AG04449 (cell line): ENCODE results near the gene ZNF275.

Experiments
- CTCF ChIA-PET: fragments of 350-600 bp; formaldehyde crosslinking; extraction: SDS; loops from one replicate; lab custom pipeline; 2021; ENCODE audit warnings: antibody characterized with exemption; lab: Yijun Ruan, JAX
- POLR2A ChIA-PET: fragments of 400-600, 350-600 bp; formaldehyde crosslinking; extraction: SDS; loops from one replicate; lab custom pipeline; 2020; ENCODE audit warnings: antibody characterized with exemption, inconsistent platforms; lab: Yijun Ruan, JAX
- DNase-seq: peaks from one replicate; pipeline ENCODE4 v3.0.0-alpha.2; 2010; ENCODE audit warnings: low read depth, low spot score
- H3K4me3 ChIP-seq: 2 replicates; pipeline ENCODE4 v1.5.1; 2011; ENCODE audit warnings: low read depth, mild to moderate bottlenecking, control low read depth, low read length
- CTCF ChIP-seq: IDR thresholded peaks from one replicate; pipeline ENCODE4 v1.5.1; 2011; ENCODE audit warnings: mild to moderate bottlenecking, moderate library complexity, low read length, control low read depth, inconsistent platforms; ENCODE audit not compliant: insufficient read depth; ENCODE audit errors: missing control alignments

ZNF275 gene

DNA sequence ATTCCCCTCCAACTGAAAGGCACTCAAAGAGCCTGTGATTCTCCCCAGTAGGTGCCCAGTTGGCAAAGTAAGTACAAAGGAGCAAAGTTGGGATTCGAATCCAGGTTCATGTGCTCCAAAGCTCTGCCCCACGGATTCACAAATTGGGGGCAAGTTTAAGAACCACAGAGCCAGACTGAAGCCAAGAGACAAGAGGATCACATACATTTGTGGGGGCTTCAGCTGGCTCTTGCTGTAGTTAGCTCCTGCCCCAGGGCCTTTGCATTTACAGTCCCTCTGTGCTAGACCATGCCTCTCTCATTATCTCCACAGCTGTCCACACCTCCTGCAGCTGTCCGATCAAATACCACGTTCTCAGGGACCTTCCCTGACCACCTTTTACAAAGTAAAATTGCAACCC is 31.2 kb upstream of the ZNF275 start:
- POLR2A ChIA-PET, result no interaction called here
- DNase-seq, result no peak
- CTCF ChIA-PET, result no interaction called here
- H3K4me3 ChIP-seq, result no peak overlapping the region
- no peak for TF ChIP-seq CTCF

DNA sequence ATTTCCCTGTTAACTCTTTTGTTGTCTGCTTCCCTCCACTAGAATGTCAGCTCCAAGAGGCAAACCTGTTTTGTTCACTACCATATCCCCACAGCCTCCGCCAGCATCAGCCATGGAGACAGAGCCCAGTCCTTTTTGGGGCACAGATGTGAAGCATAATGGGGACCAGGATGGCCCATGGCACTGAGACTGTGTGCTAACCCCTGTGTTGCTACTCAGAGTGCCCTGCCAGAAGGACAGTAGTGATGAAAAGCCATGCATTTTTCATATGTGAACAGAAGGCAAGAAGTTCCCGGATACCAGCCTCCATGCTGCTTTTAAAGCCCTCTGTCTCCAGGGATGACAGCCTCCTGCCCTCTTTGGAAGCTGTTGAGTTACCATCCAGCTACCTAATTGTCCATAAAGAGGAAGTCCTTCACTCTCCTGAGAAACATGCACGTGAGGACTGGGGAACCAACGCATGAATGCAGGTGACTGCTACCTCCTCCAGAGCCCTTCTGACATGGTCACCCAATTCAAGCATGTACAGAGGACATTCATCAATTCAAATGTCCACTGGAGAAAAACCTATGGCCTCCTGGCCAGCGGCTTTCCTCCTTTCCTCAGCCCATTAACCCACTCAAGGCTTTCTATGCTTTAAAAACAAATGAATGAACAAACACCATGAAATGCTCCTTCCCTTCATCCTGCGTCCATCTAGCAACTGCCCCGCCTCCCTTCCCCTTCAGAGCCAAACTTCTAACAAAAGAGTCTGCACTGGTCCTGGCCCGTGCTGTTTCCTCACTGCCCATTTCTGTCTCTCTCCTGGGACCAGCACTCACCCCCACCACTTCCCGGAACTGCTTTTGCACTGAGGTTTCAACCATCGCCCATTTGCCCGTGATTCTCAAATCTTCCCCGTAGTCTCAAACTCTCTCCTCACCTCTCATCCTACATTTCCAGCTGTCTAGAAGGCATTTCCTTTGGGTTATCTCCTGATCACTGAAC is 30.4 kb upstream of the ZNF275 start:
- CTCF ChIA-PET, result no interaction called here
- POLR2A ChIA-PET, result no interaction called here
- no peak for TF ChIP-seq CTCF
- DNase-seq, result no peak
- no peak overlapping the region for H3K4me3 ChIP-seq

GRCh38 chrX:153304988-153305736 is 28.8 kb upstream of the ZNF275 start:
- H3K4me3 ChIP-seq, result no peak overlapping the region
- POLR2A ChIA-PET, result no interaction called here

DNA sequence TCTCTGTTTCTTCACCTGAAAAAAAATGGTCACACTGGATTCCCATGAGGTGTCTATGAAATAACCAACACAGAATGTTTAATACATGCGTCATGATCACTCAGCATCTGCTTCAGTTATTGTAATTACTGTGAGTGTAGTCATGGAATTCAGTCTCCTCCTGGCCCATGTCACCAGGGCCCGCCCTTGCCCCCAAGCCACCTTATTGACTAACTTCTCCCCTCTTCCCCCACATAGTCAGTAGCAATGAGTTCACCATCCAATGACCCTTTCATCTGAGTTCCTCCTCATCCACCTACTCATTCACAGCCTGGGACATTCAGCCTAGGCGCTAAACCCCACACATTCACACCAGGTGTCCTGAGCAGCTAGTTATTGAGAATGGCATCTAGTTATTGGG is 28.0 kb upstream of the ZNF275 start:
- POLR2A ChIA-PET, result no interaction called here
- no peak for TF ChIP-seq CTCF
- no peak overlapping the region for H3K4me3 ChIP-seq
- CTCF ChIA-PET, result no interaction called here
- no peak for DNase-seq

More at GRCh38 chrX:153304988-153305736, 28.8 kb upstream of the ZNF275 start:
- CTCF ChIA-PET, result no interaction called here
- no peak for DNase-seq
- no peak for TF ChIP-seq CTCF

GRCh38 chrX:153306527-153307115 is 27.3 kb upstream of the ZNF275 start:
- ChIA-PET POLR2A (no interaction called here), CTCF (no interaction called here)
- no peak for DNase-seq
- TF ChIP-seq CTCF, result no peak
- no peak overlapping the region for H3K4me3 ChIP-seq
